Kidney glomerular epithelial cell (primary cell): ENCODE results near the gene RAD51B.

Experiments
- DNase-seq: peaks from one replicate; lab custom pipeline; 2025; lab: John Stamatoyannopoulos, UW

Gene RAD51B

DNA sequence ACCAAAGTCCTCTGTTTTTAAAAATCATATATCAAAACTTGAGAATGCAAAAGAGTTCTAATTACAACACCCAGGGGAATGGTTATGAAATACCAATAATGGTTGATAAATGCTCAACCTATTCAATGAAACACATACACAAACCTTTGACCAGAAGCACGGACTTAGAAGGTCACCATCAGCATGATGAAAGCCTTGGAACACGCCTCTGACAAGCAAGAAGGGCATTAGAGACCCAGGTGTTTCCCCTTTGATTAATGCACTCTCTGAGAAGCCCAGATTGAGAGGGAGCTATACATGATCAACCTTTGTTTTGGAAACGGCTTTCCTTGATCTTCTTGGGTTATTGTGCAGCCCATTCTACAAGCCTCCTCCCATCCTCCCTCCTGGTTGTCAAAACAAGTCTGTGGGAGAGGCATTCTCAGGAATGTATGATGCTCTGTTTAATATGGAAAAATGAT is 904.3 kb downstream of the RAD51B start:
- DNase-seq = peak; percentile 11

DNA sequence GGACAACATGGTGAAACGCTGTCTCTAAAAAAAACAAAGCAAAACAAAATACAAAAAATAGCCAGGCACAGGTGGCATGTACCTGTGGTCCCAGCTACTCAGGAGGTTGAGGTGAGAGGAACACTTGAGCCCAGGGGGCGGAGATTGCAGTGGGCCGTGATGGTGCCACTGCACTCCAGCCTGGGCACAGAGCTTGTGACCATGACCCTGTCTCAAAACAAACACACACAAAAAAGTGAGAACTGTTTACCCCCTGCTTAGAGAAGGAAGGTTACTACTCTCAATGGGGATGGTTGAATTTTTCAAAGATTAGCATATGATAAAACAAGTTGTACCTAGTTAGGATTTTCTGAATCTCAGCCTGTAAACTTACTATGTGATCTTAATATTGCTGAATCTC is 905.3 kb downstream of the RAD51B start:
- no peak for DNase-seq

DNA sequence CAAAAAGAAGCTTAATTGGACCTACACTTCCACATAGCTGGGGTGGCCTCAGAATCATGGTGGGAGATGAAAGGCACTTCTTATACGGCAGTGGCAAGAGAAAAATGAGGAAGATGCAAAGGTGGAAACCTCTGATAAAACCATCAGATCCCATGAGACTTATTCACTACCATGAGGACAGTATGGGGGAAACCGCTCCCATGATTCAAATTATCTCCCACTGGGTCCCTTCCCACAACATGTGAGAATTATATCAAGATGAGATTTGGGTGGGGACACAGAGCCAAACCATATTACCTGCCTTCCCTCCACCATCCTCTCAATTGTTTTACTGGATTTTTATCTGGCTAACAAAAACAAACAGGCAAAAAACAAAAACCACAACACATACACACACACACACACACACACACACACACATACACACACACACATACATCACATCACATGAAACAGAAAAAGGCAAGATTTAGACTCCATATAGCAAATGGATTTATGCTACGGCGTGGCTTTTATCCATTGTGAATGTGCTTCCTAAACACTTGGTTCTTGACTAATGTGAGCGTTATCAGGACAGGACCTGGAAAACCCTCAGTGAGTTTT is 906.6 kb downstream of the RAD51B start:
- DNase-seq = no peak

- DNase-seq = no peak
Observed at GRCh38 chr14:68727315-68728047, 907.9 kb downstream of the RAD51B start.

- DNase-seq = no peak
Observed at GRCh38 chr14:68728342-68729106, 908.9 kb downstream of the RAD51B start.

DNA sequence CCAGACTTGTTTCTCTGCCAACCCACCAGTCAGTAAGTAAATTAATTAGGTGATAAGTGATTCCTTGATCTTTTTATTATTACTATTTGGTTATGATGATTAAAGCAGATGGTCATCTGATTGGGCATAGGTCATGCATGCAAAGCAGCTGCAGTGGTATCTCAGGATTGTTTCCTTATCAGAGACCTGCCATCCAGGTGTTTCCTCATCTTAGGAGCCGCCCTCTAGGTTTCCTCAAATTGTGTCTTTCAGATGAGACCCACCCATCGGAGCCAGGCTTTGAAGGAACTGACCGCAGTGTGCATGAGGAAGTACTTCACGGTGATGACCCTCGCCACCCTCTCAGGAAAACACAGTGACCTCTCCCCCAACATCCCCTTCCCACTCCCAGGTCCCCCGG is 910.0 kb downstream of the RAD51B start:
- DNase-seq = no peak

DNA sequence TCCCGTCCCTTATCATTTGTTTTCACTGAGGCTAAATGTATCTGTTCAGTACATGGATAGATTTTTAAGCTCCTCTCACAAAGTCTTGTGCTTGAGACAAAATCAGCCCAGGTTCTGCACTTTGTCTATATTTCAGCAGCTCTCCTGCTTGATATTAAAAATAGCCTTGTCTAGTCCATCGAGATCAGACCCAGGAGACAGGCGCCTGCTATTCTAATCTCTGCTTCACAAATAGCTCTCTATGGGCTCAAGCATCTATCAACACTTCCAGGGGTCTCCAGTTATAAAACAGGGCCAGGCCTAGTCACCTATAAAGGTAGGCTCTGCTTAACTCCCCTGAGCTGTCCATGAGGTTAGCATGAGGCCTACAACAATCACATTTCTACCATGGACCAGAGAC is 910.8 kb downstream of the RAD51B start:
- no peak for DNase-seq

DNA sequence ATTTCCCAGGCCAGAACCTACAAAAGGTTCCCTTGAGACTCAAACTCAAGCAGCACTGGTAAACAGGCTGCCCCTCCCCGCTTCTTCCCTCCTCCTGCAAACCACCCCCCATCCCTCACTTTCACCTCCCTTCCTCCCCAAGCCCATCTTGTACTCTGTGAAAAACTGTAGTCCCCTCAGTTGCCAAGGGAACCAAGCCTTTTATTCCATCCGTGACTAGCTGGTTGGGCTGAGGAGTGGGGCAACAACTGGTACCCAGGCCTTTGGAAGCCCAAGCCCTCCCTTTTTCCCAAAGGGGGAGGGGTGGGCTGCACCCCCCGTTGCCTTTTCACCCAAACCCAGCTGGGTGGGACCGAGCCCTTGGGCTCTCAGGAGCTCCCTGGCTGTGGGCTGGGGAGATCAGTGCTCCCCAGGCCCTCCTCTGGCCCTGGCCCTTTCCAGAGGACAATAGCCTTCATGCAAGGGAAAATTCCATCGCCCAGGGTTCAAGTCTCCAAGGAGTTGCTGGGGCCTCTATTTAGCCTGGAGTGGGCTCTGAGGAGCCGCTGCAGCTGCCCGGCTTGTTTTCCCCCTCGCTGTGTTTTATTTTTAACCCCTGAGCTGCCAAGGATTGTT is 911.3 kb downstream of the RAD51B start:
- DNase-seq = no peak

DNA sequence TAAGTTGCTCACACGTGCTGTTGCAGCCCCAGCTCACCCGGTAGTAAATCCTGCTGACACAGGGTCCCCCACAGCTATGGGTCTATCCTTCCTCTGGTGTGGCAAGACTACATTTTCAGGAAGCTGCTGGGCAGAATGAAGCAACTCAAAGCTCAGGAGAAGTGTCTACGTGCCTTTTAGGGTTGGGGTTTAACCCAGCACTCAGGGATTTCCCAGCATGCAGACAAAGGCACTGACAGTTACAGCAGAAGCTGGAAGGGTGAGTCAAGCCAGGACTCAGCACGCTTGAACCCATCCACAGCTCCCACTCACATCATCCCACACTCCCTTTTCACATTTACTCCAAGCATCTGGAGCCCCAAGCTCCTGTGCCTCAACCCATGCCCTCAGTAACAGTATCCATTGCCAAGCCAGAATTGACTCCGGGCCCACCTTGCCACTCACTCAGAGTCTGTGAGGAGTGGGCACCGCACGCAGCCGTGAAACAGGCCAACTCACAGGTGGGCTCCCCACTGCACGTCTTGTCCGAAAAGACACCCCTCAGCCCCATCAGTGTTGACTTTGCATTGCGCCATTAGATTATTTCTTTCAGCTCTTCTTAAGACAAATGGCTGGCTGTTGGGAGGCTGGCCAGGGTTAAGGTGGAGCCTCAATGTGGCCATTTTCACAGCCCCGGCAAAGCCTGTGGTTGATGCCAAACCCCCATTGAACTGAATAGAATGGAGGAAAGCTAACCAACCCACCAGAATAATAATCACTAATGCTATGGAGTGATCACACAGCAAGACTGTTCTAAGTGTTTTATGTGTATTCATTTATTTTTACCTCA is 913.7 kb downstream of the RAD51B start:
- peak; percentile 16 for DNase-seq

- no peak for DNase-seq
Observed at GRCh38 chr14:68734231-68734732, 914.7 kb downstream of the RAD51B start.

- DNase-seq = no peak
Observed at GRCh38 chr14:68735856-68736255, 916.3 kb downstream of the RAD51B start.

DNA sequence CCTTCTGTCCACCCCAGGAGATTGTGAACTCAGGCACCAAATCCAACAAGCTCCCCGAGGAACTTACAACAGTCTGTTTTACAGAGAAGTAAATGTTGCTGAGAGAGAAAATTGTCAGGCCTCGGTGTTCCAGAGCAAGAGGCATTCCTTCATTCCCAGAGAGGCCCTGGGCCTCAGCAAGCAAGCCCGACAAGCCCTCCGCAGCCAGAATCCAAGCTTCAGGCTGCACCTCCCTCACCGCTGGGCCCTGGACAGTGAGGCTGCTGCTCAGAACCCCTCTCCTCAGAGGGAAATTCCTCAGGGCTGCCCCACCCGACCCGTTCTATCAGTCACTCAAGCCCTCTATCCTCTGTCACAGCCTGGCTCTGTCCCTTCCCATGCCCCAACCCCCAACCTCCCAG is 916.9 kb downstream of the RAD51B start:
- no peak for DNase-seq

GRCh38 chr14:68737086-68737485 is 917.5 kb downstream of the RAD51B start:
- no peak for DNase-seq

DNA sequence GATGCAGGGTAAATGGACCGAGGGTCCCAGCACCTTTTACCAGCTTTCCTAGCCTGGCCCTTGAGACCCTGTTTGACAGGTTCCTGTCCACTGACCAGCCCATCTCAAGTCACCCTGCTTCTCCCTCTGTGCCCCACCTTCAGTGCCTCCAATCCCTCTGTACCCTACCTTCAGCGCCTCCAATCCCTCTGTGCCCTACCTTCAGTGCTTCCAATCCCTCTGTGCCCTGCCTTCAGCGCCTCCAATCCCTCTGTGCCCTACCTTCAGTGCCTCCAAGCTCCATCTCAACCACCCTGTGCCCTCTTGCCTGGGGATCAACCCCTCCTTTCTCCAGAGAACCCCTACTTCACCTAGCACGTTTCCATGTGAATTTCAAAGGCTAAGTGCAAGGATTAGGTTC is 919.0 kb downstream of the RAD51B start:
- no peak for DNase-seq

DNA sequence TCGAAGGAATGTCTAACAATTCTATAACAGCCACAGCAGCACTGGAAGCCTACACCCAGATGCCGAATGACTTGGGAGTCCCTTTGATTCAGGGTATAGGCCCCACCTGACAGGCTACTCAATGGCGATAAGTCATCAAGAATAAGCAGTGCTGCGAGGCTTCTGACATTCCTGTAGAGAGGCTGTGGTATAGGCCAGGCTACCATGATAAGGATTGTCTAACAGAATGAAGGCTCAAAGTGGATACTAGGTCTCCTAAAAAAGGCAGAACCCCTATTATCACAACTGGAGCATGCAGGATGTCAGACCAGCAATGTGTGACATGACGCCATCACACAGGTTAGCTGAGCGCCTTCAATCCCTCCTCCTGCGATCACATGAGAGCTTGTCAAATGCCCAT is 920.1 kb downstream of the RAD51B start:
- no peak for DNase-seq

- DNase-seq = no peak
Observed at GRCh38 chr14:68740788-68741476, 921.4 kb downstream of the RAD51B start.

GRCh38 chr14:68741477-68741791 is 921.9 kb downstream of the RAD51B start:
- no peak for DNase-seq

DNA sequence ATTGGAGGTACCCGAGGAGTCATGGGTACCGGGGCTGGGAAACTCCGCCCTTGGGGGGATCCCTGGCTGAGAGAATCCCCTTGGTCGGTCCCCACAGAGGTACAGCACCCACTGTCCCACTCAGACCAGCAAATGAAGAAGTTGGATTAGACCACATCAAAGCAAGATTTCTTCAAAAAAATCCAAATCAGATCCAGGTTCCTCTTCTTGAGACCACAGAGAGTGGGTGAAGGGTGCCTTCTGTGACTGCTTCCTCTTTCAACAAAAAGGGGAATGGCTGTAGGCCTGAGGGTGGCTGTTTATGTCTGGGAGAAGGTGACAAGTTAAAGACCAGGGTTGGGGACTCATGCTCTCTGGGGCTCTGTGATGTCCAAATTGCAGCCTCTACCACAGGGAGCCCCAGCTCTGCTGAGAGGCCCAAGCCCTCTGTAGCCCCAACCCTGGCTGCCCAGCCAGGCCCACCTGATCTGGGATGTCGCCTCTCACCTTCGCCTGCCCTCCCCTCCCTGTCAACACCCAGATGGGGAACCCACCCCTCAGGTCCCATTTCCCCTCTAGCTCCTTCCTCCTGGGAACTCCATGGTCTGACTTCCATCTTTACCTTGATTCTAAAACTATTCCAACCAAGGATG is 922.4 kb downstream of the RAD51B start:
- DNase-seq = no peak

GRCh38 chr14:68744613-68745012 is 925.0 kb downstream of the RAD51B start:
- DNase-seq = no peak

DNA sequence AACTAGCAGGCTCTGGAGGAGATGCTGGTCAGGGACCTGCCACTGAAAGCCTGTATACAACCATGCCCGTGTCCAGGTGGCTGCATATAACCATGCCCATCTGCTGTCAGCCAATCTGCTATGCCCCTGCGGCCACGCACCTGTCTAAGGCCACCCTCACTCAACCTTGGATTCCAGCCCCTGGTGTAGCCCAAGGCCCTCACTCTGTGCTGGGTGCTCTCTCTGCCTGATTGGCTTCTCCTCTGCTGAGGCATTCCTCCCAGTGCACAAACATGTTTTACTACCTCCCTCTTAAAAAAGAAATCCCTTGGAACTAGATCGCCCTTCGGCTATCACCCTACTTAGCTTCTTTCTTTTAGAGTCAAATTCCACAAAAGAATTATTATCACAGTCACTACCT is 927.8 kb downstream of the RAD51B start:
- no peak for DNase-seq

DNA sequence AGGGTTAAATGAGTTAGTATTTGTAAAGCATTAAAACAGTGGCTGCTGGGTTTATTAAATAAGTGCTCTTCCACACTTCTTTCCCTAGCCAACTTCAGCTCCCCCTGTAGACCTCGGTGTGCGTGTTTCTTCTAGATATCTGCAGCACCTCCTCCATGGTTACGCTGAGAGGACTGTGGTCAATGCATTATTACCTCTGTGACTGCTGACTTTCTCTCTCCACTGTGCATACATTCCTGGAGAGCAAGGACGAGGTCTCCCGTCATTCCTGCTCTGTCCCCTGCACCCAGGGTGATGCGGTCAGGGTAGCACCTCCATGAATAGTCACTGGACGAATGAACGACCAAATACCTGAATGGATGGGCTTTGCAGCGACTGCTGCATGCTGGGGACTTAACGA is 928.7 kb downstream of the RAD51B start:
- DNase-seq = no peak
